Glutamatergic neuron (in vitro differentiated cells): Measurements from ENCODE around the gene CYB561A3. TPM values are rescaled to one million over a fixed set of nuclear protein-coding genes. Genes with fewer than 3 reads are reported as not detected.
A peak's percentile ranks its signal among the peaks of the same experiment; 100 is the strongest.

ENCODE experiments used
- DNase-seq: peaks from one replicate; pipeline ENCODE4 v3.0.0; 2022
- H3K27ac Mint-ChIP-seq: one replicate; pipeline ENCODE4 v1.8.0; 2020; ENCODE audit warnings: mild to moderate bottlenecking, mixed read lengths, inconsistent platforms; ENCODE audit not compliant: unreplicated experiment
- H3K27me3 Mint-ChIP-seq: one replicate; pipeline ENCODE4 v1.8.0; 2020; ENCODE audit warnings: mild to moderate bottlenecking, moderate library complexity, mixed read lengths, inconsistent platforms; ENCODE audit not compliant: unreplicated experiment
- H3K36me3 Mint-ChIP-seq: one replicate; pipeline ENCODE4 v1.8.0; 2020; ENCODE audit warnings: mild to moderate bottlenecking, mixed read lengths, inconsistent platforms; ENCODE audit not compliant: unreplicated experiment
- H3K4me1 Mint-ChIP-seq: one replicate; pipeline ENCODE4 v1.8.0; 2020; ENCODE audit warnings: mild to moderate bottlenecking, low read depth, mixed read lengths, inconsistent platforms; ENCODE audit not compliant: unreplicated experiment
- H3K4me3 Mint-ChIP-seq: one replicate; pipeline ENCODE4 v1.8.0; 2020; ENCODE audit warnings: mild to moderate bottlenecking, mixed read lengths, inconsistent platforms; ENCODE audit not compliant: unreplicated experiment
- H3K9me3 Mint-ChIP-seq: one replicate; pipeline ENCODE4 v1.8.0; 2020; ENCODE audit warnings: mild to moderate bottlenecking, moderate library complexity, mixed read lengths, inconsistent platforms; ENCODE audit not compliant: unreplicated experiment
- total RNA-seq: library from RNA; stranded (reverse); fragmentation: NEBNext Ultra II Directional; extraction: Animal tissue kit (Norgen Biotek cat#: 25700); gene quantifications from one replicate; pipeline ENCODE4 v1.2.1, GENCODE V29; 2021; ENCODE audit not compliant: unreplicated experiment
- TF ChIP-seq, protein P1 (sequence below): fragments of 200-600 bp; sonication (generic); IDR thresholded peaks from one replicate; pipeline ENCODE4 v1.5.0; 2021; ENCODE audit not compliant: partially characterized antibody, unreplicated experiment

CYB561A3 gene
- total RNA-seq, 1 donor from 2014 or later, result 20.6 TPM

- no peak for DNase-seq
- Mint-ChIP-seq H3K27ac (no peak overlapping the region), H3K4me1 (peaks cover 8% of the 10 kb centered on the region), H3K9me3 (peaks cover 3% of the 10 kb centered on the region), H3K27me3 (peaks cover 1% of the 10 kb centered on the region), H3K4me3 (peak overlapping the region; percentile 55), H3K36me3 (no peaks in the 10 kb centered on the region)
- TF ChIP-seq, protein P1, sequence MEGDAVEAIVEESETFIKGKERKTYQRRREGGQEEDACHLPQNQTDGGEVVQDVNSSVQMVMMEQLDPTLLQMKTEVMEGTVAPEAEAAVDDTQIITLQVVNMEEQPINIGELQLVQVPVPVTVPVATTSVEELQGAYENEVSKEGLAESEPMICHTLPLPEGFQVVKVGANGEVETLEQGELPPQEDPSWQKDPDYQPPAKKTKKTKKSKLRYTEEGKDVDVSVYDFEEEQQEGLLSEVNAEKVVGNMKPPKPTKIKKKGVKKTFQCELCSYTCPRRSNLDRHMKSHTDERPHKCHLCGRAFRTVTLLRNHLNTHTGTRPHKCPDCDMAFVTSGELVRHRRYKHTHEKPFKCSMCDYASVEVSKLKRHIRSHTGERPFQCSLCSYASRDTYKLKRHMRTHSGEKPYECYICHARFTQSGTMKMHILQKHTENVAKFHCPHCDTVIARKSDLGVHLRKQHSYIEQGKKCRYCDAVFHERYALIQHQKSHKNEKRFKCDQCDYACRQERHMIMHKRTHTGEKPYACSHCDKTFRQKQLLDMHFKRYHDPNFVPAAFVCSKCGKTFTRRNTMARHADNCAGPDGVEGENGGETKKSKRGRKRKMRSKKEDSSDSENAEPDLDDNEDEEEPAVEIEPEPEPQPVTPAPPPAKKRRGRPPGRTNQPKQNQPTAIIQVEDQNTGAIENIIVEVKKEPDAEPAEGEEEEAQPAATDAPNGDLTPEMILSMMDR, result no peak
Observed at GRCh38 chr11:61349916-61350315, 11.8 kb downstream of the CYB561A3 start.

GRCh38 chr11:61349189-61349751 is 12.4 kb downstream of the CYB561A3 start:
- Mint-ChIP-seq H3K4me3 (no peak overlapping the region), H3K36me3 (no peaks in the 10 kb centered on the region), H3K9me3 (peaks cover 6% of the 10 kb centered on the region), H3K4me1 (peaks cover 14% of the 10 kb centered on the region), H3K27ac (no peak overlapping the region), H3K27me3 (peaks cover 3% of the 10 kb centered on the region)
- TF ChIP-seq, protein P1, result no peak
- DNase-seq, result no peak

GRCh38 chr11:61347916-61348461 is 13.7 kb downstream of the CYB561A3 start:
- peaks cover 6% of the 10 kb centered on the region for H3K9me3 Mint-ChIP-seq
- H3K4me3 Mint-ChIP-seq, result no peak overlapping the region
- TF ChIP-seq, protein P1, result no peak
- H3K27me3 Mint-ChIP-seq, result peaks cover 3% of the 10 kb centered on the region
- no peak overlapping the region for H3K27ac Mint-ChIP-seq
- H3K4me1 Mint-ChIP-seq, result peaks cover 14% of the 10 kb centered on the region
- H3K36me3 Mint-ChIP-seq, result no peaks in the 10 kb centered on the region
- no peak for DNase-seq

DNA sequence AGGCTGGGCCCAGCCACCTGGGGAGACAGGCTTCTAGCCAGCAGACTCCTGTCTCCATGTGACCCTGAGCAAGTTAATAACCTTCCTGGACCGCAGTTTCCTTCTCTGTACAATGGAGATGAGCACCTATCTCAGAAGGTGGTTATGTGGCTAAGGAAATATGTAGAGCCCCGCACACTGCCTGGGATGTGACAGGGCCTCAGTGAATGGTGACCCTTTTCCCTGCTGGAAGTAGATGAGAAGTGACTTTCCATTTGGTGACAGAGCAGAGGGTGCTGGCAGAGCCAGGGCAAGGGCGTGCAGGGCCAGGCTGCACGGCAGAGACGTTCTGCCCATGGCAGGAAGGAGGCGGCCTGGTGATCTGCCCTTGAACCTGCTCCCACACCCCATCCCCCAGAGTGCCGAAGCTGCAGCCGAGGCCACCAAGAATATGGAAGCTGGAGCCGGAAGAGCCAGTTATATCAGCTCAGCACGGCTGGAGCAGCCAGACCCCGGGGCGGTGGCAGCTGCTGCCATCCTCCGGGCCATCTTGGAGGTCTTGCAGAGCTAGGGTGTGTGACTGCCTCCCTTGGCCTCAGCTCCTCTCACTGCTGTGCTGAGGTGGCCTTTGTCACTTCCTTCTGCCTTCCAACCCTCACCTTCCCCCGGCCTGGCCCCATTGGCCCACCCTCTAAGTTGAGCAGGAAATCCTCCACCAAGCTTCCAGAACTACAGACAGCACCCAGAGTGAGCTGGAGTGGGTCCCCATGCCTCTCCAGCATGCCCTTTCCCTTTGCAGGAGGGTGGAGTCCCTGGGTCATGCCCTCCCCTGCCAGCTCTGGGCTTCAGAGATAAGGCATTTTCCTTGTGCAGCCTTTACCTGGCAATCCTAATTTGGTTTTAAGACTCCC is 15.5 kb downstream of the CYB561A3 start:
- peaks cover 14% of the 10 kb centered on the region for H3K4me1 Mint-ChIP-seq
- H3K27ac Mint-ChIP-seq, result peak overlapping the region; percentile 92
- peak overlapping the region; percentile 42 for H3K4me3 Mint-ChIP-seq
- H3K36me3 Mint-ChIP-seq, result no peaks in the 10 kb centered on the region
- H3K9me3 Mint-ChIP-seq, result peaks cover 6% of the 10 kb centered on the region
- H3K27me3 Mint-ChIP-seq, result peaks cover 3% of the 10 kb centered on the region
- TF ChIP-seq, protein P1, result no peak
- DNase-seq, result no peak
